GM18499 (cell line): ENCODE results near the gene CIRBP.

ENCODE experiments used
- ATAC-seq: cut with Tn5 transposase; IDR thresholded peaks from one replicate; pipeline ENCODE4 v1.9.1; 2021; ENCODE audit warnings: moderate number of reproducible peaks; ENCODE audit not compliant: insufficient read depth, unreplicated experiment

Gene CIRBP

DNA sequence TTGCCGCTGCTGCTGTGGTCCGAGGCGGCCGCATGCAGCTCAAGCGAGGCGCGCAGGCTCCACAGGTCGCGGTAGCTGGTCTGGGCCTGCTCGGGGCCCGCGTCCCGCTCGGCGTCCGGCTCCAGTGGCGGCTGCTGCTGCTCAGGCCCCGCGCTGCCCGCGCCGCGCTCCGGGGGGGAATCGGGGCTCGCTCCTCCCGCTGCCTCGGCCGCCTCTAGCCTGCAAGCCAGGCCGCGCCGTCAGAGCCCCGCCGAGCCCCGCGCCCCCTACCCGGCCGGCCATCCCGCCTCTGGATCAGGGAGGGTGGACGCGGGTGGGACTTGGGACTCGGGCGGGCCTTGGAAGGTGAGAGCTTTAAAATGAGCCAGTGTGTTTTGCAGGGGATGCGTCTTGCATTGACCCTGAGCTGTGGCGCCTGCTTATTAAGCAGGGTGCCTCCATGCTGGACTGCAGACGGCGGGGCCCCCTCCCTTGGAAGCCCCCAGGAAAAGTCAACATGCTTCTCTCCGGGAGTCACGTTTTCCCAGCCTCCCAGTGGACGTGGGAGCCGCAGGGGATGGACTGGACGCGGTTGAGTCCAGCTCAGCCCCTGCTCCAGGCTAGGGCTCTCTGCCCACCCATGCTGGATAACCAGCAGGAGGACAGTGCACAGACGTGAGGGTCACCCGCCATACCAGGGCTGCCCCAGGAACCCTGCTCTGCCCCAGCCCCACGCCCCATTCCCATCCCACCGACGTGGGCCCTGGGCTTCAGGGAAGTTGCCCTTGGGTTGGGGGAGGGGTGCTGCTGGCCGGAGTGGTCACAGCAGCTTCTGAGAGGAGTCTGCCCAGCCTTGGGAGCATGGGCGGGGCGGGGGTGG, 39.0 kb upstream of the CIRBP start:
- ATAC-seq = no peak

DNA sequence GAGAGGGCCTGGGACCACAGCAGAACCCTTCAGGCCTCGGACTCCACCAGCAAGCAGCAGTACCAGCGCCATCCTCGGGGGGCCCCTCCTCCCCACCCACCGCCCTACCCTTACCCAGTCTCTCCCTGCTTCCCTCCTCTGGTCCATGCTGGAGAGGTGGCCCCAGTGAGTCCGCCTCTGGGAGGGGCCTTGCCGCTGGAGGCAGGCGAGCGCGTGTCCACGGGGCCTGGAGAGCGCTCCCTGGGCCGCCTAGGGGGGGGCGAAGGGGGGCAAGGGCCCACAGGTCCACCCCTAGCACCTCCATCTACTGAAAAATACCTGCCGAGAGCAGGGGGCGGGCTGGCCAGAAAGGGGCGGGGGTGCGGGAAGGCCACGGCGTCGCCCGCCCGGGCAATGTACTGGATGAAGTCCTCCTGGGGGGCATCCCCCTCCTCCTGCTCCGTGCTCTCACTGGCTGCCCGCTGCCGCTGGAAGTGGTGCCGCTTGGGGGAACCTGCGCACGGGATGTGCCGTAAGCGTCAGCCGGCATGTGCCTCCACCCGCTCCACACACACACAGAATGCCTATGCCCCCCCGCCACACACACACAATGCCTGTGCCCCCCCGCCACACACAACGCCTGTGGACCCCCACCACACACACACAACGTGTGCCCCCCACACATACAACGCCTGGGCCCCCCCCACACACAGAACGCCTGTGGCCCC, 38.2 kb upstream of the CIRBP start:
- no peak for ATAC-seq

- no peak for ATAC-seq
These were observed 37.1 kb upstream of the CIRBP start for GRCh38 chr19:1231729-1232637.

DNA sequence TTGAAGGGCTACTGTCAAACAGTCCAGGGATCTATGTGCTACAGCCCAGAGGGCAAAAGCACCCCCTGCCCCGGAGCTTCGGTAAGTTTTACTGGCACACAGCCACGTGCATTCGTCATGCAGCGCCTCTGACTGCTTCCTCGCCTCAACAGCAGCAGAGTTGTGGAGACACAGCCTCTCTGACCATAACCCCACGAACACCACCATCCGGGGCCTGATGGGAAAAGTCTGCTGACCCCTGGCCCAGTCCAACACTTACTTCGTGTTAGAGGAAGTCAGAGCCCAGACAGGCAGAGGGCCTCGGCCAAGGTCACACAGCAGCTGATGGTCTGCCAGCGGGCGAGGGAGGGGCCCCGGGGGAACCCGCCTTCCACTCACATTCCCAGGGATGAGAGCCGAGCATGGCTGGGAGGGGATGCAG, 36.5 kb upstream of the CIRBP start:
- no peak for ATAC-seq

GRCh38 chr19:1233115-1233667, 35.9 kb upstream of the CIRBP start:
- ATAC-seq = no peak

DNA sequence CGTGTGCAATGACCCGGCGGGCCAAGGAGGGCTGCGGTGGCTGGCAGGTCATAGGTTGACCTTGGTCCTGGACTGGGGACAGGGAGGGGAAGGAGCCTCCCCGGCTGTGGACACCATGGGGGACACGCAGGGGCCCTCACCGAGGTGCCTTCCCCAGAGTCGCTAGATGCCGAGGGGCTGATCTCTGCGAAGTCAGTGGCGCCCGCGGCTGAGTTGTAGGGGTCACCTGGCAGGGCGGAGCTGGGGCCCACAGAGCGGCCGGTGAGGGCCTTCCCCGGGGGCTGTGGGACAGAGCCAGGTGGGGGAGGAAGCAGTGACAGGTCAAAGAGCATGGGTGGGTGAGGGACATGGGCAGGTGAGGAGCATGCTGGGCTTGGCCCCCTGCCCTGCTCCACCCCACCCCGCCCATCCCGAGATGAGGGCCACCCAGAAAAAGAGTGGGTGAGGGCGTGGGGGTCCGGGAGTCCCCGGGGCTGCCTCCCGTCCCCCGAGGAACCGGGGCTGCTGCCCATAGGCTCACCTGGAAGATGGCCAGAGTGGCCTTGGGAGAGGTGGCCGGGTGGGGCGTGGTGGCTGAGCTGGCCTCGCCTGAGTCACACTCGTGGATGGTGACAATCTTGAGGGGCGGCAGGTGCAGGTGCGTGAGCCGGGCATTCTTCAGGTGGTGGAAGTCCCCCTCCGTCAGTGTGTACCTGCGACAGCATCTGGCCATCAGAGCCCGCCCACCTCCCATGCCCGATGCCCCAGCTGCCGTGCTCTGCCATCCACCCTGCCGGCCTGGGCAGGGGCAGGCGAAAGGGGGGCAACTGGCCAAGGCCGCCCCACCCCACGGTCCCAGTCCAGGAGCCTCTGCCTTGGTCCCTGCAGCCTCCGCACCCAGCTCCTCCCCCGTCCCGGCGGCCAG, 34.8 kb upstream of the CIRBP start:
- no peak for ATAC-seq

DNA sequence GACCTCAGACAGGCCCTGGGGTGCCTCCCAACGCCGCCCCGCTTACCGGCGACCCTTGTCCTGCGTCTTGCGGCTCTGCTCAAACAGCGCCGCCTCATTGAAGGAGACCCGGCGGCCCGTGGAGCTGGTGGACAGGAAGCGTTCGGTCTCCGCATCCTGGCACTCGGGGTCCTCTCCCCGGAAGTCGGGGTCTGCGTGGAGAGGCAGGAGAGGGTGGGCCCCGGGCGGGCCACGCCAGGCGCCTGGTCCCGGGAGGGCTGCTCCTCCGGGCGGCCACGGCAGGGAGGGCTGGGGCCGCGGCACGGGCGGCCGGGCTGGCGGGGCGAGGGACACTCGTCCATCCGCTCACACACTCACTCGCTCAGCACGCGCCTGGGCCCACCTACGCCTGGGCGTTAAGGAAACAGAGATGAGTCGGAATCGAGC, 34.2 kb upstream of the CIRBP start:
- ATAC-seq = no peak

DNA sequence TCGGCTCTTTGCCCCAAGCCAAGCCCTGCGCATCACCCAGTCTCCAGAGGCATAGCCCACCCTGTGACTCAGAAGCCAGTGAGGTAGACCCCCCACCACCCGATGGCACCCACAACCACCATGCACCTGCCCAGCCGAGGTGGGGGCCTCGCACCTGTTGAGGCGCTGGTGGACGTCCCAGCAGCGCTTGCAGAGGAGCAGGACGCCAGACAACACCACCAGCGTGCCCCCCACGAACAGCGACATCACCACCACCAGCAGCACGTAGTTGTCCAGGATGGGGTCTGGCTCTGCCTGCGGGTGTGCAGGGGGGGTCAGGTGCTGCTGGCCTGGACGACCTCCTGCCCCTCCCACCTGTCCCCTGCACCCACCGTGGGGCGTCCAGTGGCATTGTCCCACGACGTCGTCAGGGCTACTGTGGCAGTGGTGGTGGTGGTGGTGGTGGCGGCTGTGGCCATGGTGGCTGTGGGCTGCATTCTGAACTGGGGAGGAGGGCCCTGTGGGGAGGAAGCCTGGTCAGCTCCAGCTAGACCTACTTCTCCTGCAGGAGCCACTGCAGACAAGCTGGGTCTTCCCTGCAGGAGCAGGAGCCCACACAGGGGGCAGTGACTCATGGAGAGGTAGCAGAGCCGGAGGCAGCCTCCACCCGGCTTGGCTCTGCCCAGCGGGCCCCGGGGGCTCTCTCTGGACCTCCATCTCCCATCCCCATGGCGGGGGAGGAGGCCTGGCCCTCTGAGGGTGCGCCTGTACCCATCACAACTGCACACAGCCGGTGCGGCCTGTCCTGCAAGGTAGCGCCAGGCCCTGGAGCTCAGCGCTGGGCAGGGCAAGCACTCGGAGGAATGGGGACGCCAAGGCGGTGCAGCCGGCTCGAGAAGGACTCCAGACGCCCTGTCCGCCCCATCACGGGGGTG, 33.2 kb upstream of the CIRBP start:
- no peak for ATAC-seq

GRCh38 chr19:1236576-1236975, 32.6 kb upstream of the CIRBP start:
- ATAC-seq = no peak

GRCh38 chr19:1237027-1237659, 32.0 kb upstream of the CIRBP start:
- no peak for ATAC-seq

- no peak for ATAC-seq
These were observed 31.3 kb upstream of the CIRBP start, which contains the start of gene CBARP for GRCh38 chr19:1237754-1238368. Gene CBARP (minus strand): TSS chr19:1238005. CDS start chr19:1236100, 1,905 bp downstream.

DNA sequence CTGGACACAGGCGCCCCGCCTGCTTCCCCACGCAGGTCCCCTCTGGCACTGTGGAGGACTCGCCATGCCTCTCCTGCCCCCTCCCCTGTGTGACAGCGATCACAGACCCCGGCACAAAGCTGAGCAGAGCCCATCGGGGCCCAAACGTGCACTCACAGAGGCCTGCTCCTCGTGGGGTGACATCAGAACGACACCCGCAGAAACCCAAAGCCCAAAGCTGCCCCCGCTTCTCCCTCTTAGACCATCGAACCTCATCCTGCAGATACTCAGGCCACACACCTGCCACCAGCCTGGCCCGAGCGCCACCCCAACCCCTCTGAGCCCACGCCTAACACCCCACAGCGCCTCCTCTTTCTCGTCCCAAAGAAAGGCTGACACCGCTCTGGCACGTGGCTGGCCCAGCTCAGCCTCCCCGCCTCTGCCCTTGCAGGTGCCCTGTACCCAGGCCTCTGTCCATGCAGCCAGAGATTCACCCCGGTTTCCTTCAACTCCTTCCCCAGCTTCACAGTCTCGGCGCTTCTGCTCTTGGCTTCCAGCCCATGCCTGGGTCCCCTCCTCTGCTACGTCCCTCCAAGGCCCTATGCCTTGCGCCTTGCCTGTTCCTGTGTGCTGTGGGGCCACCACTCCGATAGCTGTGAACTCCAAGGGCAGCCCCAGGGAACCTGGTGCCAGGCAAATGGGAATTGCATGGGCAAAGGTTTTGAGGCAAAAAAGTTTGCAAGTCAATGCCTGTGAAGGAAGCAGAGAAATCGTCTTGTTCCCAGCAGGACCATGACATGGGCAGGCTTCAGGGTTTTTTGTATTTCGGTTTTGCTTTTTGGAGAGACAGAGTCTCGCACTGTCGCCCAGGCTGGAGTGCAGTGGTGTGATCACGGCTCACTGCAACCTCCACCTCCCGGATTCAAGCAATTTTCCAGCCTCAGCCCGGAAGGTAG, 30.5 kb upstream of the CIRBP start:
- no peak for ATAC-seq

- ATAC-seq = no peak
These were observed 29.7 kb upstream of the CIRBP start for GRCh38 chr19:1239420-1239795.

DNA sequence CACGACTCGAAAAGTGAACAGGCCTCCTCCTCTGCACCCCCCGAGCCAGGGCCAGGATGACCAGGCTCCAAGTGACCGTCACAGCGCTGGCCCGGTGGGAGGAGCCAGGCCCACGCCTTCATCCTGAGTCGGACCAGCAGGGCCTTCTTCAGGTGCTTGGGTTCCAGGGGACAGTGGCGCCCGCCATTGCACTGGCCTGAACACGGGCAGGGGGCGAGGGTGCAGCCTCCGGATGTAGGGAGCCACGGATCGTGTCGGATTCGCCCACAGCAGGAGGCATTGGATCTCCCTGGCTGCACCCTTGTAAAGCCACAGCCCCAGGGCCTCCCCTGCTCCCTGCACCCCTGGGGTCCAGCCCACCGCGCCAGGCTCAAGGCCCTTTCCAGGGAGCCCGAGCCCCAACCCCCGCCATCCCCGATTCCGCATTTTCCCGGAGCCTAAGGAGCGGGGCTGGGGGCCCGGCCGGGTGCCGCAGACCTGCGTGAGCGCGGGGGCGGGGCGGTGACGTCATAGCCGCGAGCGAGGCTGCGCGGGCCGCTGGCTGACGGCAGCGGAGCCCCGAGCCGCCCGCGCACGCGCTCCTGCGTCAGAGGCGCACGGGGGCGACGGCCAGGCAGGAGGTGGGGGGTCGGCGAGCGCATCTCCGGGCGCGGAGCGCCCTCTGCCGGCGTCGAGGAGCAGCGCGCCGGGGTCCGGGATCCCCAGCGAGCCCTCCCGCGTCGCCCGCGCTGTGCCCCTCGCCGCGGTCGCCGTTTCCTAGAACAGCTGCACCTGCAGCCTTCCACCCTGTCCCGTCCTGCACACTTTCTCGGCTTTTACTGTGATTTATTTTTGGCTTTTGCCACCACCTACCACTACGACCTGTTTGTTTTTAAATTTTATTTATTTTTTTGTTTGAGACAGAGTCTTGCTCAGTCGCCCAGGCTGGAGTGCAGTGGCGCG, 29.1 kb upstream of the CIRBP start:
- ATAC-seq = no peak

- ATAC-seq = no peak
These were observed 28.2 kb upstream of the CIRBP start for GRCh38 chr19:1240925-1241324.
